Fibroblast of villous mesenchyme (primary cell): ENCODE results near the gene KRT75. TPM values are rescaled to one million over a fixed set of nuclear protein-coding genes. Genes with fewer than 3 reads are reported as not detected.

Experiments used
- DNase-seq: peaks from one replicate; pipeline ENCODE4 v3.0.0-alpha.2; 2010; ENCODE audit warnings: low read depth
- H3K4me3 ChIP-seq: 2 replicates; pipeline ENCODE4 v1.5.1; 2011; ENCODE audit warnings: low read depth, mild to moderate bottlenecking, low read length
- total RNA-seq: library from RNA; depleted of rRNA; stranded (reverse); fragments of >200 nt; gene quantifications from 2 replicates; pipeline ENCODE4 v1.2.3, GENCODE V29; 2012
- TF ChIP-seq, protein P1 (sequence below): IDR thresholded peaks from 2 replicates; pipeline ENCODE4 v1.5.1; 2012; ENCODE audit warnings: low read depth, mild to moderate bottlenecking, low read length; ENCODE audit not compliant: insufficient read depth

The KRT75 gene
- total RNA-seq, 1 donor = not detected

DNA sequence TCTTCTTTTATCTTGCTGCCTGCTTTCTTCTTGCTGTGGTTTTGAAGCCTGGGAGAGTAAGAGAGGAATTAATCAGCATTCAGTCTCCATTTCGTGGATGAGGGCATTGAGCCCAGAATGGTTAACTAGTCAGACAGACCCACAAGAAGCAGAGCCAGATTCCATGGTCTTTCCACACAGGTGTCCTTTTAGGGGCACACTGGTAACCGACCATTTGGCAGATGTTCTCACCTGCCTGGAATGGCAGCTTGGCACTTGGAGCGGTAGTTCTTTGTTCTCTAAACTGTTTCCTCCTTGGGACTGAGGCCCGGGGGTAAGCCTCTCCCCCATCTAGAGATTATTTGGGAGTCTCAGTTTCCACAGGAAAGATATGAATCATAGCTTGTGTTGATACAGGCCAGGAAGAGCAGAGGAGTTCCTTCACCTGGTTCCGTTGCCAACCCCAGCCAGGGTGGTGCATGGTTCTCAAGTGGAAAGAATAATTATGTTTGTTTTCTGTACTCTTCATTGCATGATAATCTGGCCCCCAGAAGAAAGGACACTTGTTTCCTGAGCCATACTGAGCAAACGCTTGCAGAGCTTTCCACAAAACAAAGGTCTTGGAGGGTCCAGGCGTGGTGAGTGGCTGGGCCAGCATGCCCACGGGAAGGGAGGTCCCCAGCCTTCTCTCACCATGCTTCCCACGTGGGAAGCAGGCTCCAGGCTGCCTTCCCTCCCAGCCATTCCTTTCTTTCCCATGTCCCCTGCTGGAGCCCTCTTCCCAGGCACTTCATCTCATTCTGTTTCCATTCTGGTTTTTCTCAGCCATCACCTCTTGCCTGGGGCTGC lies 2.0 kb upstream of the KRT75 start:
- TF ChIP-seq, protein P1, sequence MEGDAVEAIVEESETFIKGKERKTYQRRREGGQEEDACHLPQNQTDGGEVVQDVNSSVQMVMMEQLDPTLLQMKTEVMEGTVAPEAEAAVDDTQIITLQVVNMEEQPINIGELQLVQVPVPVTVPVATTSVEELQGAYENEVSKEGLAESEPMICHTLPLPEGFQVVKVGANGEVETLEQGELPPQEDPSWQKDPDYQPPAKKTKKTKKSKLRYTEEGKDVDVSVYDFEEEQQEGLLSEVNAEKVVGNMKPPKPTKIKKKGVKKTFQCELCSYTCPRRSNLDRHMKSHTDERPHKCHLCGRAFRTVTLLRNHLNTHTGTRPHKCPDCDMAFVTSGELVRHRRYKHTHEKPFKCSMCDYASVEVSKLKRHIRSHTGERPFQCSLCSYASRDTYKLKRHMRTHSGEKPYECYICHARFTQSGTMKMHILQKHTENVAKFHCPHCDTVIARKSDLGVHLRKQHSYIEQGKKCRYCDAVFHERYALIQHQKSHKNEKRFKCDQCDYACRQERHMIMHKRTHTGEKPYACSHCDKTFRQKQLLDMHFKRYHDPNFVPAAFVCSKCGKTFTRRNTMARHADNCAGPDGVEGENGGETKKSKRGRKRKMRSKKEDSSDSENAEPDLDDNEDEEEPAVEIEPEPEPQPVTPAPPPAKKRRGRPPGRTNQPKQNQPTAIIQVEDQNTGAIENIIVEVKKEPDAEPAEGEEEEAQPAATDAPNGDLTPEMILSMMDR = no peak
- no peak for DNase-seq

DNA sequence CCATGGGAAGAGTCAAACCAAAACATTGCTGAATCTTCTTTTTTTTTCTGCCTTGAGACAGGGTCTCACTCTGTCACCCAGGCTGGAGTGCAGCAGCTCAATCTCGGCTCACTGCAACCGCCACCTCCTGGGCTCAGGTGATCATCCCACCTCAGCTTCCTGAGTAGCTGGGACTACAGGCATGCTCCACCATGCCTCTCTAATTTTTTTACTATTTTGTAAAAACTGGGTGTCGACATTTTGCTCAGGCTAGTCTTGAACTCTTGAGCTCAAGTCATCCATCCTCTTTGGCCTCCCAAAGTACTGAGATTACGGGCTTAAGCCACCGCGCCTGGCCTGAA lies 1.5 kb upstream of the KRT75 start:
- H3K4me3 ChIP-seq = no peak overlapping the region
- DNase-seq = no peak
- TF ChIP-seq, protein P1 = no peak

More for the DNA sequence above, 2.0 kb upstream of the KRT75 start:
- H3K4me3 ChIP-seq = no peak overlapping the region

DNA sequence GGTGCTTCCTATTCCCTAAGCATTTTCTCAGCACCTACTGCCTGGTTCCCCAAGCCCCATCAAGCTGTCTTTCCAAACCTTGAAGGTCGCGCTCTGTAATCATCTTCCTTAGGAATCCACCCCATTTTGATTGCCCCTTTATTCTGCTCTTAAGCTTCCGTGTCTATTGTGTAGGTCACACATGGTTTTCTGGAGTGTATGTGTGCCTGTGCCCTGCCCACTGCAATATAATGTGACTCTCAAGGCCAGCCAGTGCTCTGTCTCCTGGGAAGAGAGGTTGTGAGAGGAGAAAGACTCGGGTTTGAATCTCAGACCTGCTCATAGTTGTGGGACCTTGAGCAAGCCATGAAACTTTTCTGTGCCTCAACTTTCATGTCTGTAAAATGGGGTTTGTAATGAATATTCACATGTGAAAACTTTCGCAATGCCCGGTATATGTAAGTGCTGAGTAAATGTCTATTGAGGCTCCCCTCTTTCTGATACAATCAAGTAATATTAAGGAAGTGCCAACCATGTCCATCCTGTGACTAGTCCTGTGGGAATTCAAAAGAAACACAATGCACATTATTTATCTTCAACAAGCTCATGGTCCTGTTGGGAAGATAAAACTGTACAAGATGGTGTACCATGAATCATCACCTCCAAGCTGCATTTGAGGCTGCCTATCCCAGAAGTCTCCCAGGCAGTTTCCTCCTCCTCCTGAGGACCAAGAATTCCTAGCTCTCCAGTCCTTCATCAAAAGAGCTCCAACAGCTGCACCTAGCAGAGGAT lies 774 bp upstream of the KRT75 start:
- H3K4me3 ChIP-seq = no peak overlapping the region
- TF ChIP-seq, protein P1 = no peak
- no peak for DNase-seq

DNA sequence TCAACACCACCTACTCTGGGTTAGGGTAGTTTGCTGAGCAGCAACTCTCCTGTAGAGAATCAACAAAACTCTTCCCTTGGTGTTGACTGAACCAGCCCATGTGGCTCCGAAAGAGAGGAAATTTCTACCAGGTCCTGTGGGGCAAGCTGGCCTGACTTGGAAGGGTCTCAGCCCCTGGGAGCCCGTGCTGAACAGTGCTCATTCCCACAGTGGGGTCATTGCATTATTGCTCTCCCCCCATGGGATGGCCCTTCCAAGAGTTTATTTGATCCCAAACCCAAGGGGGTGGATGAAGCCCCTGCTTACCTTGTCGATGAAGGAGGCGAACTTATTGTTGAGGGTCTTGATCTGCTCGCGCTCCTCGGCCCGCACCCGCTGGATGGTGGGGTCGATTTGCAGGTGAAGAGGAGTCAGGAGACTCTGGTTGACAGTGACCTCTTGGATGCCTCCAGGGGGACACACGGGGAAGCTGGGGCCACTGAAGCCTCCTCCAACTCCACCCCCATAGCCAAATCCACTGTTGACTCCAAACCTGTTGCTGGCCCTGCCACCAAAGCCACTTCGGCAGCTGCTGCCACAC lies 580 bp downstream of the KRT75 start:
- H3K4me3 ChIP-seq = no peak overlapping the region
- no peak for DNase-seq
- TF ChIP-seq, protein P1 = no peak

DNA sequence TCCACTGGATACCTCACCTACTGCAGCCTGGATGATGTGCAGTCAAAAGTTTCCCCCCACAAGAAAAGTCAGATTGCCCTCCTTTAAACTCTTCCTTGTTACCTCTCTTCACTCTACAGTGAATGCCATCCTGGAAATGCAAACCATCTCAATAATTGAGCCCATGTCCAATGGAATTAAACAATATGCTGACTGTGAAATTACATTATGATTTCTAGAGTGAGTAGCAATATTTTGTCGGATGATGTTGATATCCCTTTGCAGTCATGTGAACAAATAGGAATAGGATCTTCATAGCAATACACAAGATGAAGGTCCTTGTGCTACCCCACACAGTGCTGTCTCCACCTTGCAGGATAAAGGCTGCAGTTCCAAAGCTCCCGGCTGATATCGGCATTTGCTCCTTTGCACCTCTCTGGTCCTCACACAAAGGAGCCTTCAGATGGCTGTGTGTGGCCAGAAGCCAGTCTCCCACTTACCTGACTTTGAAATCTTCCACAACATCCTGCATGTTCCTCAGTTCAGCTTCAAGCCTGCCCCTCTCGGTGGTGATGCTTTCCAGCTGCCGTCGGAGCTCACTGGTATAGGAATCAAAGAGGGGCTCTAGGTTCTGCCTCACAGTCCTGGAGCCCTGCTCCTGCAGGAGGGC lies 1.5 kb downstream of the KRT75 start:
- TF ChIP-seq, protein P1 = no peak
- DNase-seq = no peak
- H3K4me3 ChIP-seq = no peak overlapping the region

DNA sequence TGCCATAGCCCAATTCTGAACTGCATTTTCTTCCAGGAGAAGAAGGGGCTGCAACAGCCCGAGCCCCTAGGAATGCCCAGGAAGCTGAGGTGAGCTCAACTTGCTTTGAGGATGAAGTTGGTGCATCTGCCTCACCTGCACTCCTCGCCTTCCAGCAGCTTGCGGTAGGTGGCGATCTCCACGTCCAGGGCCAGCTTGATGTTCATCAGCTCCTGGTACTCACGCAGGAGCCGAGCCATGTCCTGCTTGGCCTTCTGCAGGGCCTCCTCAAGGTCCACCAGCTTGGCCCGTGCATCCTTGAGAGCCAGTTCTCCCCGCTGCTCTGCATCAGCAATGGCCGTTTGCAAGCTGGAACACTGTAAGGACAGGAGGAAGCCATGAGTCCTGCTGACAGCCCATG lies 6.0 kb downstream of the KRT75 start:
- H3K4me3 ChIP-seq = no peak overlapping the region
- no peak for DNase-seq
- TF ChIP-seq, protein P1 = no peak
